HG03460 (cell line): ENCODE results near the gene SMIM32.
A peak's percentile ranks its signal among the peaks of the same experiment; 100 is the strongest.

Experiments used
- ATAC-seq: cut with Tn5 transposase; IDR thresholded peaks from one replicate; pipeline ENCODE4 v1.9.1; 2021; ENCODE audit not compliant: unreplicated experiment

The SMIM32 gene

GRCh38 chr5:136190091-136190720 lies 2.8 kb downstream of the SMIM32 start:
- ATAC-seq: no peak

DNA sequence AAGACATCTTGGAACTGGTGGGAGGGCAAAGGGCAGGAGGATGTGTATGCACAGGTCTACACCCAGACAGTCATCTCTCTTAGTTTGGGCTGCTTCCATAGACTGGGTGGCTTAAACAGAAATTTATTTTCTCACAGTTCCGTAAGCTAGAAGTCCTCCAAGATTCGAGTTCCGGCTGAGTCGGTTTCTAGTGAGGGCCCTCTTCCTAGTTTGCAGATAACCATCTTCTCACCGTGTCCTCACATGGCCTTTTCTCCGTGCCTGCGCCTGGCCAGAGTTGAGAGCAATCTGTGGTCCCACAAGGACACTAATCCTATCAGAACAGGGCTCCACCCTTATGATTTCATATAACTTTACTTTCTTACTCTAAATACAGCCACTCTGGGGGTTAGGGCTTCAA lies 4.1 kb downstream of the SMIM32 start:
- no peak for ATAC-seq

- ATAC-seq: no peak
Measured at GRCh38 chr5:136186796-136187195, 6.2 kb downstream of the SMIM32 start.

- ATAC-seq: no peak
Measured at GRCh38 chr5:136185974-136186665, 6.8 kb downstream of the SMIM32 start.

DNA sequence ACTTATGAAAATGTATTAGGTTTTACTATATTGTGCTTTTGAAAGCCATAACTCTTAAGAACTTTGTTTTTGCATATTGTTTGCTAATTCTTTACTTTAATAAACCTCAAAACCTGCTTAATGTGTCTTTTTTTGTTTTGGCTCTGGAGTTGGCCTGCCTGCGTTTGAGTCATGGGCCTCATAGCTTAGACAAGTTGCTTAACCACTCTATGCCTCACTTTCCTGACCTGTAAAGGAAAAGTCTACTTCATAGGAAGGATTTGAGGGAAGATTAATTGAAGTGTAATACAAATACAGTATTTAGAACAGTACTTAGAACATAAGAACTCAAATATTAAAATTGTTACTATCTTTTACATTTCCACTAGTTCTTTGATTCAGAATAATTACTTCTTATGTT lies 10.3 kb downstream of the SMIM32 start:
- ATAC-seq: no peak

GRCh38 chr5:136174021-136174659 lies 18.8 kb downstream of the SMIM32 start:
- peak; percentile 87 for ATAC-seq

DNA sequence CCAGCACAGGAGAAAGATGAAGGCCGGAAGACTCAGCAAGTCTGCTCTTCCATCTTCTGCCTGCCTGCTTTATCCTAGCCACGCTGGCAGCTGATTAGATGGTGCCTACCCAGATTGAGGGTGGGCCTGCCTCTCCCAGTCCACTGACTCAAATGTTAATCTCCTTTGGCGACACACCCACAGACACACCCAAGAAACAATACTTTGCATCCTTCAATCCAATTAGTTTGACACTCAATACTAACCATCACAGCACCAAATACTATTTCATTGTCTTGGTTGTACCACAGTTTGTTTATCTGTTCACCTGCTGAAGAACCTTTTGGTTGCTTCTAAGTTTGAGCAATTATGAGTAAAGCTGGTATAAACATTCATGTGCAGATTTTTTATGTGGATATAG lies 23.7 kb downstream of the SMIM32 start:
- ATAC-seq: no peak

DNA sequence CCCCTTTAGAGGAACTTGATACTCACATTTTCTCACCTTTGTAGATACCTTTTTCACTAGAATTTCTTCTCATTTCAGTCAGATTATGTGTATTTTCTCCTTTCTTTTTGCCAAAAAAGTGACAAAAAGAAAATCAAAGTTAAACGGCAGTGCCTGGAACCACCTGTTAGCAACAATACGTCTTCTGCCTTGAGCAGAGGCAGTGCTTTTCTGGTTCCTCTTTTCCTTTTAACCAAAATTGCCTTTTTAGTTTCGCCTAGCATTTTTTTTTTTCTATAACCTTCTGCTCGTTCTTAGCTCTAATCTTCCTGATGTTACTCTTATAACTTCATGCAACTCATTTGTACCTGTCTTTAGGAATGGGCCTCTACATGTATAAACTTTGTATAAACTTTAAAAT lies 26.1 kb downstream of the SMIM32 start:
- peak; percentile 71 for ATAC-seq

DNA sequence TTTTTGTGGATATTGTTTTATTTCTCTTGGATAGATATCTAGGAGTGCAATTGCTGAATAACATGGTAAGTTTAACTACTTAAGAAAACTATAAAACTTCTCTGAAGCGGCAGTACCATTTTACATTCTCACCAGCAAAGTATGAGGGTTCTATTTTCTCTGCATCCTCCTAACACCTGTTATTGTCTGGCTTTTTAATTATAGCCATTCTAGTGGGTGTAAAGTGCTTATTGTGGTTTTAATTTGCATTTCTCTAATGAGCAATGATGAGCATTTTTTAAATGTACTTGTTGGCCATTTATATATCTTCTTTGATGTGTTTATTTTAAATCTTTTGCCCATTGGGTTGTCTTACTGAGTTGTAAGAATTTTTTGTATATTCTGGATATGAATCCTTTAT lies 28.7 kb downstream of the SMIM32 start:
- no peak for ATAC-seq

- no peak for ATAC-seq
Measured at GRCh38 chr5:136162008-136162407, 31.0 kb downstream of the SMIM32 start.

DNA sequence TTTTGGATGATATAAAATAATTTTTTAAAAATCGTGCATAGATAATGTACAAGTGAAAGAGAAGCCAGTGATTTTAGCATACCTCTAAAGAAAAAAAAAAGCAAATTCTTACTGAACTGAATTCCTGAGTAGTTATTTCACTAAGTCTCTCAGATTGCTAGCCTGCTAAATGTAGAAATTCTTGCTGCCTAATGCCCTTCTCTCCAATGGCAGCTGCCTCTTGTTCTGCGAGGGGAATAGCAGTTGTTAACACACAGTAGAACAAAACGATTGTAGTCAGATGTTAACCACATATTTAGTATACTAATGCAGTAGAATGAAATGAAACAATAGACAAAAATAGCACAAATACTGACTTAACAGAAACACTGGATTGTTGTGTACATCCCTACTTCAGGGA lies 33.5 kb downstream of the SMIM32 start:
- ATAC-seq: no peak

- ATAC-seq: no peak
Measured at GRCh38 chr5:136157514-136157913, 35.4 kb downstream of the SMIM32 start.

- ATAC-seq: no peak
Measured at GRCh38 chr5:136155761-136156160, 37.2 kb downstream of the SMIM32 start.

DNA sequence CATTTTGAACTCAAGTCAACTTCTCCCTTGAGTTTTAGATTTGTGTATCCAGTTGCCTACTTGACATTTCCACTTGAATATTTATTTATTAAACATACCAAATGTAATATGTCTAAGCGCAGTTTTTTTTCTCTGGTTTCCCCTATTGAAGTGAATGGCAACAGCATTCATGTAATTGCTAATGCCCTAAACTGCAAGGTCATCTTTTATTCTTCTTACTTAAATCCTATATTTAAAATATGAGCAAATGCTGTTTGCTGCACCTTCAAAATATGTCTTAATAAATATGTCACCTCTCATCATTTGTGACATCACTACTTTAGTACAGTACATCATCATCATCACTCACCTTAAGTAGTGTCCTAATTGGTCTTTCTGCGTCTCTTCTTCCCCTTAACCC lies 37.9 kb downstream of the SMIM32 start:
- ATAC-seq: no peak

DNA sequence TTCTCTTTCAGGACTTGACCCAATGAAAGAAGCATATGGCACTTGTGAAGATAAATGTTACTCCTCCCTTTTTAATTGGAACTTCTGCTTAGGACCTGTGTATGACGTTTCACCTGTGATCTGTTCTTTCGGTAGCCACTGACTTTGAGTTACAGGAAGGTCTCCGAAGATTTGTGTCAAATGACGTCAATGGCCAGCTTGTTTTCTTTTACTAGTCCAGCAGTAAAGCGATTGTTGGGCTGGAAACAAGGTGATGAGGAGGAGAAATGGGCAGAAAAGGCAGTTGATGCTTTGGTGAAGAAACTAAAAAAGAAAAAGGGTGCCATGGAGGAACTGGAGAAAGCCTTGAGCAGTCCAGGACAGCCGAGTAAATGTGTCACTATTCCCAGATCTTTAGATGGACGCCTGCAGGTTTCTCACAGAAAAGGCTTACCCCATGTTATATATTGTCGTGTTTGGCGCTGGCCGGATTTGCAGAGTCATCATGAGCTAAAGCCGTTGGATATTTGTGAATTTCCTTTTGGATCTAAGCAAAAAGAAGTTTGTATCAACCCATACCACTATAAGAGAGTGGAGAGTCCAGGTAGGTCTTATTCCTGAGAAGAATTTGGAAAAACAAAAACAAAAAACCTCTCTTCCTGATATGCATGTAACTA lies 39.3 kb downstream of the SMIM32 start:
- ATAC-seq: no peak

- ATAC-seq: no peak
Measured at GRCh38 chr5:136149891-136150290, 43.1 kb downstream of the SMIM32 start.

GRCh38 chr5:136147632-136148031 lies 45.3 kb downstream of the SMIM32 start:
- ATAC-seq: no peak

DNA sequence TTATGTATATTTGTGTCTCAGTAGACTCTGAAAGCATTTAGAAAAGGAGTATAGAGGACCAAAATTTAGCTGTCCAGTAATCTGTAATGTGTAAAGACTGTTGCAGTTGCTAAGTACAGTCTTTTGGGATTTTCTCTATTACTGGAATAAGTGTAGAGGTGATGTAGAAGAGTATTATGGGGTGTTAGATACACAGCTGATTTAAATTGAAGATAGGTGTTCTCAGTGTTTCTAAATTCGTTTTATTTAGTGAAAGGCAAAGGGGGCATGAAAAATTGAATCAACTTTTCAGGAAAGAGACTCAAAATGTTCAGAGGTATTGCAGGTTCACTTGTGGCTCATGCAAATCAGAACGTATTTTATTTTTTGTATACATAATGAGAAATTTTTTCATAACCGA lies 46.8 kb downstream of the SMIM32 start:
- no peak for ATAC-seq

GRCh38 chr5:136145030-136145429 lies 47.9 kb downstream of the SMIM32 start:
- peak; percentile 61 for ATAC-seq

- no peak for ATAC-seq
Measured at GRCh38 chr5:136143763-136144162, 49.2 kb downstream of the SMIM32 start.

- ATAC-seq: no peak
Measured at GRCh38 chr5:136143312-136143711, 49.6 kb downstream of the SMIM32 start.

GRCh38 chr5:136141561-136141960 lies 51.4 kb downstream of the SMIM32 start:
- peak; percentile 76 for ATAC-seq
